Non-pigmented ciliary epithelial cell (primary cell): ENCODE data around the gene FBXL7.

Experiments
- DNase-seq: peaks from one replicate; pipeline ENCODE4 v3.0.0-alpha.2; 2010; ENCODE audit warnings: low read depth

FBXL7 gene

DNA sequence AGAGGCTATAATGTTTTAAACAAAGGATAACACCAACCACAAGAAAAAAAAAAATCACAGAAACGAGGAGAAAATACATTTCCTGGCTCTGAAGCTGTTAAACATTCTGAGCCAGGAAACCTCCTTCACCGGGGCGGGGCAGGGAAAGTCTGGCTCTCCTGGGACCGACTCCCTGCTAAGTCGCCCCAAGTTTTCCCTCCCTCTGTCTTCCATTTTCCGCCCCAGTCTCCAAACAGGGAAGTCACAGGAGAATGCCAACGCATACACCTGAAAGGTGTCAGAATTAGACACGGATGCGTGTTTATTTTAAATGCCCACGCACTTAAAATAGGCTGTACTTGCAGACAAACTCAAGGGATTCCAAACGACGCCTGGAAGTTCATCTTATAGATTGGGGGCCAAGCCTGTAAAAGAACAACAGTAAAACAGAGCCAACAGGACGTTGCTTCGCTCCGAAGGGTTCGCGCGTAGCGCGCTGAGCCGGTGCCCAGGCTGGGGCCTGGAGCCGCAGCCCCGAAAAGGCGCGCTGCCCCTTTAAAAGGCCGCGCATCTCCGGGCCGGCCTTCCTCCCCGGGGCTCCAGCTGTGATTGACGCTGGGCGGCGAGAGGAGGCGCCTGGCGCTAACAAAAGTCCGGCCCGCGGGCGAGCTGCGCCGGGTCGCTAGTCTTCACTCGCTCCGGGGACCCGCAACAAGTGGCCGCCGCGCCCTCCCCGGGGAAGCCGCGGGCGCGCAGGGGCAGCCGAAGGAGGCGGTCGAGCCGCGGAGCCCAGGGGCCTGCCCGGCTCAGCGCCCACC, at the start of gene FBXL7:
Gene FBXL7, plus strand, starts transcription at position 653 of the 797 bp plus-strand sequence.
- DNase-seq, result no peak

DNA sequence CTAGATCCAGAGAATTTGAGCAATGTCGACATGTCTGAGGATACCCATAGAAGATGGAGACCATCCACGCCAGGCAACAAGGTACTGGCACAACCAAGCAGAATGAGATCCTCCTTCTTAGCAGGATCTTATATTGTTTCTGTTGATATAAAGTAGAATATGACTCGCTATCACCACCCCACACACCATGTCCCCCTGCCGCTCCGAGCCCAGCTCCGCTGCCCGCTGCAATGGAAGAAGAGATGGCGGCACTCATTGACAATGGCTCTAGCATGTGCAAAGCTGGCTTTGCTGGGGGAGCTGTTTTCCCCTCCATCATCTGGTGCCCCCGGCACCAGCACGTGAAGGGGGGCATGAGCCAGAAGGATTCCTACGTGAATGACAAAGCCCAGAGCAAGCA, 49.5 kb upstream of the FBXL7 start:
- no peak for DNase-seq

DNA sequence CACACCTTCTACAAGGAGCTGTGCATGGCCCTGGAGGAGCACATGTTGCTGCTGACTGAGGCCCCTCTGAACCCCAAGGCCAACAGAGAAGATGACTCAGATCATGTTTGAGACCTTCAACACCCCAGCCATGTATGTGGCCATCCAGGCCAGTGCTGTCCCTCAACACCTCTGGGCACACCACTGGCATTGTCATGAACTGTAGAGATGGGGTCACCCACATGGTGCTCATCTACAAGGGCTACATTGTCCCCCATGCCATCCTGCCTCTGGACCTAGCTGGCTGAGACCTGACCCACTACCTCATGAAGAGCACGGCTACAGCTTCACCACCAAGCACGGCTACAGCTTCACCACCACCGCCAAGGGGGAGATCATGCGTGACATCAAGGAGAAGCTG, 49.0 kb upstream of the FBXL7 start:
- no peak for DNase-seq

DNA sequence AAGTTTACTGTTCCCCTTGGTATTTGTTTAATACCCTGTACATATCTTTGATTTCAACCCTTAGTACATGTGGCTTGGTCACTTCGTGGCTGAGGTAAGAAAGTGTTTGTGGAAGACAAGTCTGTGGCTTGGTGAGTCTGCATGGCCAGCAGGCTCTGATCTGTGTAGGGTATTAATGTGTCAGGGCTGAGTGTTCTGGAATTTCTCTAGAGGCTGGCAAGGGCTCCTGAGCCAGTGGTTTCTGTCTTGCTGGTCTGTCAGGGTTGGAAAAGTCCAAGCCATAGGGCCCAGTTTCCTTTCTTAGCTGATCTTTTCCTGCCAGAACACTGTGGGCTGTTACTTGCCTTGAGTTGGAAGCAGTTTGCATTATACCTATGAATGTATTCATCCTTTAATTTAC, 48.0 kb upstream of the FBXL7 start:
- DNase-seq, result no peak

DNA sequence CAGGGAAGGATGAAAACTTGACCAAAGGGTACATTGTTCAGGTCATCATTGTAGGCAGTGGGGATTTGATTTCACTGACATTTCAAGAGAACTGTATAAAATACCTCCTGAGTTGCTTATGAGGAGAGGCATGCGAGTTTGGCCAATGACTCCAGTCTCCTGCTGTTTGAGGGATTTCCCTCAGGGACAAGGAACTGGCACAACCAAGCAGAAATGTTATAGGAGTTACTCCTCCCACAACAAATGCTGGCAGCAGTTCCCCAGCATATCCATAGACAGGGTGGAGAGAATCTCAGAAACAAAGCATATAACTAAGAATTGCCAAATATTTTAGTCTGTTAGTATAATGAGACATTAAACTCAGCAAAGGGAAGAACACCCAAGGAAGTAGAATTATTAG, 47.2 kb upstream of the FBXL7 start:
- no peak for DNase-seq

DNA sequence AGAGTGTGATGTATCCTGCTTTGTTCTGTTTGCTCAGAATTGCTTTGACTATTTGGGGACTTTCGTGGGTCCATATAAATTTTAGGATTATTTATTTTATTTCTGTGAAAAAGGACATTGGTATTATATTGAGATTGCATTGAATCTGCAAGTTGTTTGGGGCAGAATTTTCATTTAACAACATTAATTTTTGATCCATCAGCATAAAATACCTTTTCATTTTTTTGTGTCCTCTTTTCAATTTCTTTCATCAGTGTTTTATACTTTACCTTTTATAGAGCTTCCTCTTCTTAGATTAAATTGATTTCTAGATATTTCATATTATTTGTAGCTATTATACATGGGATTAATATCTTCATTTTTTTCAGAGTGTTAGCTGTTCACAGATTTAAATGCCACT, 40.8 kb upstream of the FBXL7 start:
- DNase-seq, result no peak

DNA sequence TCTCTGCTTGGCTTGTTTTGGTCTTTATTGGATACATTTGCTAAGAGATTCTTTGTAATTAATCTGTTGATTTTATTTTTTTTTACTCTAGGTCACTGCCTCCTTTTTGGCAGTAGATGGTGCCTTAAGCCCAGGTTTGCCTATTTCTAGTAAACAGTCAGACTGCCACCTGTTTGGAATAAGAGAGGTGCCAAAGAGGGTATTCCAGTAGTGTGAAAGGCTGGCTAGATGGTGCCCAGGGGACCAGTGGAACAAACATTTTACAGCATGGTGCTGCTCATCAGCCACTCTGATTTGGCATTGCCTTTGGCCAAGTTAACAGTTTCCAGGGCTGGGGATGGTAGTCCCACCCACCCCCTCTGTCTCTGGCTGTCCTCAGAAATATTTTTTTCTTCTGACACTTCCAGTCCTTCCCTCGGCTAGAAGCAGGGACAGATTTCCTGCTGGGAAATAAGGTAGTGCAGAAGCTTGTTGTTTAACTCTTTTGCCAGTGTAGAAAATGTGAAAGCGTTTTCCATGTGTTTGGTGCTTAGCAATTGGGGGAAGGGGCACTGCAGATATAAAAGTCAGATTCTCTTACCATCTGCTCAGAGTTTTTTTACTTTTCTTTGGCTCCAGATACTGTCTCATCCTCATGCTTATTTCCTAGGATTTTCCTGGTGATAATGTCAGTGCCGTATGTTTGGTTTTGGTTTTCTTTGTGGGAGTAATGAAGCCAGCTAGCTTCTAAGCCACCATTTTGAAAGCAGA, 36.6 kb upstream of the FBXL7 start:
- DNase-seq, result no peak

DNA sequence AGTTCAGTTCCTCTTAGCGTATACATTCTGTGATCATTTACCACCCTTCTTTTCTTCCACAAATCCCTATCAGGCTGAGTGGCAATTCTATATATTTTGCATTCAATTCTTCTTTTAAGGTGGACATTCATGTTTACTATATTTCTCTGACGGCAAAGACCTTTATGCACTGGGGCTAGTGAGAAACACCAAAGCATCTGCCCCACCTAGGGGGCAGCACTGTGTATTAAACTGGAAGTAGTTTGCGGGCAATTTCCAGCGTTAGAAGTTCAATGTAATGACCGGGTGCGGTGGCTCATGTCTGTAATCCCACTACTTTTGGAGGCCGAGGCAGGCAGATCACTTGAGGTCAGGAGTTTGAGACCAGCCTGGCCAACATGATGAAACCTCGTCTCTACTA, 27.9 kb upstream of the FBXL7 start:
- DNase-seq, result no peak

DNA sequence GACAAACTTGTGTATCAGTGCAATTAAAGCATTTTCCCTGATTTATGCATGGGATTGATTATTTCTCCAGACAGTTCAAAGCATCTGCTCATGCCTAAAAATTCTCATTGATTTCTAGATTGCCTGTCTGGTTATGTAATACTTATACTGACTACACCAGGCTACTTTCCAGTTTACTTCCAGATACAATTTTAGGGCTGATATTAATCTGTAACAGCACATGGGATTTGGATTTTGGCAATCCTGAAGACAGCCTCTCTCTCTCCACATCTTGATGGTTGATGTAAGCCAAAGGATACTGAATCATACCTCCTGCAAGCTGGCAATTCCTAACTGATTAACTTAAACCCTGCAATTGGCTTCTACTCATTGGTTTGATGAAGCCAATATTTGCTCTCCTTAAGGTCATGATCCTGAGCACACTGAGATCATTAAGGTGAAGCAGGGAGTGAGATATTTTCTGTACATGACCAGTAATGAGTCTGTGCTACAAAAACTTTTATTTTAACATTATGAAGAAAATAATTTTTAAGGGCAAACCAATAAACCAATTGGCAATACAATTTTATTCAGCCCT, 25.7 kb upstream of the FBXL7 start:
- DNase-seq, result no peak

DNA sequence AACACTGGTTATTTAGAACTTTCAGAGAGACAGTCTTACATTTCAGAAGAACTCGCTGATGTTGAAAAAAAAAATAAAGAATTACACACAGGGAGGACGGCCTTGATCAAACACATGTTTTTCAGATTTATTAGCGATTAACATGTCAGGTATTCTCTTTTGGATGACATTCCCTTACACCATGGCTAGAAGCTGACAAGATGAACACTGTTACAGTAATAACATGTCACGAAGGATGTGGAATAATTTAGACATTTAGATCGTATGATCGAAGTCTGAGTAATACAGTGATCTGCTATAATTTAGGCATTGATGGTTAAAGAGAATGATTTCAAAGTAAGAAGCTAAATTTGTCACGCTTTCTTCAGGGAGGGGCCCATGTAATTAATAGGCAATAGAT, 24.6 kb upstream of the FBXL7 start:
- DNase-seq, result no peak

DNA sequence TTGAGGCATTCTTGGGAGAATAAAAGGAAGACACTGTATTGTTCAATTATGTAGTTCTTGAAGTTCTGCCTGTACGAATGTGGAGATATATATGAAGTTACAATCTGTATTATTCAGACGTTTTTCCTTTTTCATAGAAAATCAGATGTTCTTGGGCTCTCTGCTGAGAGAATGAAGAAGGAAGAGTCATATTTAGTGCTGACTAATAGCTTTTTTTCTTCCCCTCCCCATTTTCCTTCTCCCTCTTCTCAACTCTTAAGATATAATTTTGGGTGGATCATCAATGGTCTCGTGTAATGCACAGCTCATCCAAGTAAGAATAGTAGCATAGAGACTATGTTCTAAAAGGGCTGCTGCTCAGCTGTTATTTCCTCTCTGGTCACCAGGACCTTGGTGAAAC, 23.0 kb upstream of the FBXL7 start:
- no peak for DNase-seq

DNA sequence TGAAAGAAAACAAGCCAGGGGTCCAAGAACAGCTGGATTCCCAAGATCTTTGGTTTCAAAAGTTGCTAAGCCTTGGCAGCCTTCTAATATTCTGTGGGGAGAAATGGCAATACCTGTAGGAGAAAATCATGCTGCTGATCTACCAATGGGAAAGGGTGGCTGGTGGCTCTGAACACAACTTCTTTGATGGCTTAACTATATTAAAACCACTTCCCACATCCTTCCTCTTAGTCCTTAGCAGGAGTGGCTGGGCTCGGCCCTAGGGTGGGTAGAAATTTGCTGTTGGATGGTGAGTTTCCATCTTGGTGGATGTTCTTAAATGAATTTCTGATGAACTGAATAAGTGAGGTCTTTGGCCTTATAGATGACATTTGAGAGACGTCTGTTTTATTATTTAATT, 19.5 kb upstream of the FBXL7 start:
- DNase-seq, result no peak

DNA sequence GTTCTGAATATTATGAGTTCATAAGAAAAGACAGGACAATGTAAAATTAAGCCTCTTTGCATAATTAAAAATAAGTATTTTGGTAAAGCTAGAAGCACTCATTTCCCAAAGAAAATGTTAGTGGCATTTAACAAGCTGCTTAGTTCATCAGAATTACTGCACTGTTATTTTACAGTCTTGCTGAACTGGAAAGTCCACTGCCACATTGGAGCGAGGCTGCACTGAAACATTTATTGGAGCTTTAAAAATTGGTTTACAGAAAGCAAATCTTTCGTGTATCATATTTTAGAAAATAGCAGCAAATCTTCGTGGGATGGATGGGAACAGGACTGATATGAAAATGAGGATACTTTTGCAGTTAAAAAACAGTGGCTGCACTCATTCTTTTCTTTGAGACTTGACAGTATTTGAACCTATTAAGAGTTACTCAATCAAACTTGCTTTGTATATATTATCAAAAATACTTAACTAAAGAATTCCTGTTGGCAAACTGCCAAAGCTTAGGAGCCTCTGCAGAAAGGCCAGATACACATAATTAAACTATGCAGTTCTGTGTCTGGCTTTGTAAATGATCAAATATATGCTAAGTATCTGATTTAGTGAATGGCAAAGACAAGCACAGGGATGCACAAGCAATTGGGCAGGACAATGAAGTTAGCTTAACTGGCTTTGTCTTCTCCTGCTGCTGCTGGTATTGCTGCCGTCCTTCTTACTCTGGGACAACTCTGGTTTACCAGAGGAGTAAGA, 16.5 kb upstream of the FBXL7 start:
- no peak for DNase-seq

DNA sequence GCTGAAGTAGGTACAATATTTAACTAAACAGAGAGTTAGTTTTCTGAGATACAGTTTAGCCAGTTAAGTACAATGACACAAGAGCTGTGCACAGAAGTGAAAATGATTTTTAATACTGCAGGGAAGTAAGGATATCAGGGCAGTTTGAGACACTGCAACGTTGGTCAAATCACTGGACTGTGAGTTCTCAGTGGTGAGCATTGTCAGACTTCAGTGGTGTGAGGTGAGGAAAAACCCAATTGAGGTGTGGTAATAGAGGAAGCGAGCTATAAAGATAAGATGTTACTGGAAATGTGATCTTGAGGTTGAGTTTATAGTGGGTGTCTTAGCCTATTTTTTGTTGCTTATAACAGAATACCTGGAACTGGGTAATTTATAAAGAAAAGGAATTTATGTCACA, 12.8 kb upstream of the FBXL7 start:
- DNase-seq, result no peak

DNA sequence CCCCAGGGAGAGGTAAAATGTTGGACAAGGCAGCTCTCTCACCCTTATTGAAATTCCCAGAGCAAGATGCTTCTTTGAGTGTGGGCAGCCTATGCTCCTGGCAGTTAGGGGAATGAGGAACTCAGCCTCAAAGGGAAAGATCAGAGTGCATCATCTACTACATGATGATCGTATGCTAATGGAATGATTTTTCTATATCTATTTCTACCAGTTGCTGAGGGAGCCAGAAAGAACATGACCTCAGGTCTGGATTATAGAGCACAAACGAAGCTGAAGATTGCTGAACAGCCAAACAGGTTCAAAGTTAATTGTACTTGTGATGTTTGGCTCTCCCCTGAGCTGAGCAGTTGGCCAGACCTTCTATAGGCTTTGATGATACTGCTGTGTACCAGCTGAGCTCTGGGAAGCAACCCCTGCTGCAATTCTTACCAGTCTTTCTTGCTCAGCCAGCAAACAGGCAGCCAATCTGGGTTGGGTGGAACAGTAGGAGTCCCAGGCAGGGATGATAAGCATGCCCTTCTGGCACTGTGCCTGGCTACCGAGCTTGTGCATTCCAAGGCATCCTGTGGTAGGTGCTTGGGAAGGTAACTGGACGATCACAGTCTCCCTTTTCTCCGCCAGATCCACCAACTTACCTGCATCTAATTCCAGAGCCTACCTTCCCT, 10.3 kb upstream of the FBXL7 start:
- no peak for DNase-seq

DNA sequence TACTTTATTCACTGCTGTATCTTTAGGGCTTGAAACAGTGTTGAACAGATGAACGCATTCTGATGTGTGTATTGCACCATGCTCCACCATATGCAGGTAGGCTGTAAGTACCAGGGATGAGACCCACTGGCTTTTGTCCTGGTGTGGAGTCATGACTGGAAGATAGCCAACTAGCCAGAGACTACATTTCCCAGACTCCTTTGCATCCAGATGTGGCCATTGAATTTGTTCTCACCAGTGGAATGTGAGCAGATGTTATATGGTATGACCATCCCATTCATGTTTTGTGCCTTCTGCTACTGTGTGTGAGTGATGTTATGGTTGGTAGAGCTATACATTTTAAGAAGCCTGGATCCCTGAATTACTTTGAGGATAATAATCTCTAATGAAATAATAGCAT, 7.4 kb upstream of the FBXL7 start:
- no peak for DNase-seq

DNA sequence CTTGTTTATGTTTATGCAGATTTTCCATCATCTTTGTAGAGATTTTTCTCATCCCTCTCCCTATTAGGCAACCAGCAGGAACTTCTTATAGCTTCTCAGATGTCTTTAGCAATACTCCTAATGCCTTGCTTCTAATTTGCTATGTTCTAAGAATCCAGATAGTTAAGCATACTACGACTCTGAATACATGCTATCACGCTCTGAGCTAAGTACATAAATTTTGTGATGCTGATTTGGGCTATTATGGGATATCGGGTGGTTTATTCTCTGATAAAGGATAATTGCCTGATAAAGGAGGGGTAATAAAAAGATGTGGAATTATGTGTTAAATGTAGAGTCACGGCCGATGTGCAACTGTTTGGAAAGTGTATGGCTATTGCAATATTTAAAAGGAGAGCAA, 6.5 kb upstream of the FBXL7 start:
- DNase-seq, result no peak

DNA sequence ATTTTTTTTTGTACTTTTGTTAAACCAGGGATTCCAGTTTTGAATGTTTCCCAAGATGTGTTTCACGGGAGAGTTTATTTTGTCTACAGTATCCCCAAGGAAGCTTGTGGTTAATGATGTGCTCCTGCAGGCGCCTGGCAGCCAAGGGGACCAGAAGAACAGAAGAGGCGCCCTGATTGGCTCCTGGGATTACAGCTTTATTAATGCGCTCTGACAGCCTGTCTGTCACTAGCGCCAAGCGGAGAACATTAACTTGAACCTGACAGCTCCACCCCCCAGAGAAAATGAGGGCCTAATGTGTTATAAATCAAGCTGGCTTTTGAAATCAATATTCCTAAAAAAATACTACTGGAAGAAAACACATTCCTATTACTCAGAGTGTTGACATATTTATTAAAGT, 5.0 kb upstream of the FBXL7 start:
- DNase-seq, result no peak

DNA sequence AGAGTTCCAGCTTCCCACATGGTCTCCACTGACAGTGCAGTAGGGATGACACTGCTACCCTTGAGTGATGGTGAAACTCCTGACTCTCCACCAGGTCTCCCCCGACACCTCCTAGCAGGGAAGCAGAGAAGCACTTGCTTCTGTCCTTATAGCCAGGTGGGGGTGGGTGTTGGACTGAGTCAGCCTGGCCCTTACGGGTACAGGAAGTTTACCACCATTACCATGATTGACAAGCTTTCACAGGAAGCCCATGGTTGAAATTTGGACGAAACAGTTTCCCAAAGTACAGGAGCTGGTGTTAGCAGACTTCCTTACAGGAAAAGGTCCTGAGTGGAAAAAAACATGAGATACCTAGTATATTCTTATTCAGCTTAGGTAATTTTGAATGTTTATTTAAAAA, 3.1 kb upstream of the FBXL7 start:
- no peak for DNase-seq

DNA sequence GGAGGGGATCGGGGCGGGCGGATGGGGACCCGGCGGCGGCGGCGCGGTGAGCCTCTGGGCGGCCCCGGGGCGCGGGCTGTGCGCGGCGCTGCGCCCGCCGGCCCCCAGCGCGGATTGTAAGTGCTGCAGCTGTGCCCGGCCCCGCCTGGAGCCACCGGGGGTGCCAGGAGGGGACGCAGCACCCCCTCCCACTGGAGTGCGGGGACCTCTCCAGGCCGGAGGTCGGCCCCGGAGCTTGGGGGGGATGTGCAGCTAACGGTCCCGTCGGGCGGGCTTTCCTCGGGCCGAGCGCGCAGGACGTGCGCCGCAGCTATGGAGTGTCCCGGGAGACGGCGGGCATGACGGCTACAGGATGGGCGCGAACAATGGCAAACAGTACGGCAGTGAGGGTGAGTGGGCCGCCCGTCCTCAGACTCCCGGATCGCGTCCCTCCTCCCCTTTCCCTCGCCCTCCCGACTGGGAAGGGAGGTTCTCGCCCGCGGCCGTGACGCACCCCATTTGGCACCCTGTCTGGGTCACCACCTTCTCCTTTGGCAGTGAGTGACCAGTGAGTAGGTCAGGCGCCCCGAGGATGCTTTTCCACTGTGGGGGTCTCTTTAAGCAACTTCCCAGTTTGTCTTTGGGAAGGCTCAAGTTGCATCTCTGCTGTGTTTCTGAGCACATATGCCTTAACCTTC, 483 bp downstream of the FBXL7 start:
- no peak for DNase-seq

DNA sequence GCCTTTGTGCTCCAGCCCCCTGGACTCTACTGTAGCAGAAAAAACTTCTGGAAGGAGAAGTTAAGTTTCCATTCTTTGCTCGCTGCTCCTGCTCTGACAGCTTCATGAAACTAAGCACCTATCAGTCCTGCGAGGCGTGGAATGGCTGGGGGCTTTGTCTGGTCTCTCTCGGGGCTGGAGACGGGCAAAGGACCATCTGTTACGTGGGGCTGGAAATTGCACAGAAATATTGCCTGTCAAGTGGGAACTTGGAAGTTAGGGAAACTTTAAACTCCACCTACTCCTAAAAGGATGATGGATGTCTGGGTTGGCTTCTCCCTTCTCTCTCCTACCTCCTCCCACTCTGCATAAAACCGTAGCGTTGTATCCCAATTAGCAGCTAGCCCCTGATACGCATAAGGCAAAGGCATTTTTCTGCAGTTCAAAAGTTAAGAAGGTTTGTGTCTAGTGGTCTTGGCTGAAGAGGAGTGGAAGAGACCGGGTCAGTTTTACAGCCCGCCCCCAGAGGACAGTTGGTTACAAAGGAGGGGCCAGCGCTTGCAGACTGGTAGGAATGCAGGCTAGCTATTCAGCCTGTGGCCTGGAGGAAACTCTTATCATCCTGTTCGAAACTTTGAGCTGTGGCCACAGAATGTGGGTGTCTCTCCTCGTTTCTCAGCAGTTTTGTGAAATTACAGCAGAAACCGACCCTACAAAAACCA, 1.3 kb downstream of the FBXL7 start:
- DNase-seq, result no peak
